Activated naive CD4-positive, alpha-beta T cell treated with anti-CD3 and anti-CD28 coated beads, Interleukin-2, amount 10 ng/mL, durations not matched to agents 7 days and 5 days (primary cell): Measurements from ENCODE around the gene FNBP1L.
"Not testable (repeated sequence)": the region's sequence is repeated elsewhere in the genome, so short reads cannot be mapped to it uniquely, and the experiment has no call there.

Experiments used
- CTCF ChIA-PET: fragments of 350-600 bp; sonication (Branson Sonifier 250); formaldehyde crosslinking; loops from one replicate; lab custom pipeline; 2021; ENCODE audit warnings: antibody characterized with exemption; lab: Charles Lee
- DNase-seq: peaks from one replicate; pipeline ENCODE4 v3.0.0-alpha.2; 2020
- H3K27ac Mint-ChIP-seq: one replicate; pipeline ENCODE4 v1.8.0; 2021; ENCODE audit warnings: mild to moderate bottlenecking, moderate library complexity, mixed read lengths
- H3K27me3 Mint-ChIP-seq: one replicate; pipeline ENCODE4 v1.8.0; 2021; ENCODE audit warnings: mild to moderate bottlenecking, mixed read lengths
- H3K36me3 Mint-ChIP-seq: one replicate; pipeline ENCODE4 v1.8.0; 2021; ENCODE audit warnings: mixed read lengths
- H3K4me1 Mint-ChIP-seq: one replicate; pipeline ENCODE4 v1.8.0; 2021; ENCODE audit warnings: mixed read lengths
- H3K4me3 Mint-ChIP-seq: one replicate; pipeline ENCODE4 v1.8.0; 2021; ENCODE audit warnings: mild to moderate bottlenecking, moderate library complexity, mixed read lengths
- H3K9me3 Mint-ChIP-seq: one replicate; pipeline ENCODE4 v1.8.0; 2021; ENCODE audit warnings: mixed read lengths

The FNBP1L gene

GRCh38 chr1:93450321-93450720, 2.4 kb downstream of the FNBP1L start:
- H3K36me3 Mint-ChIP-seq: peaks cover 2% of the 10 kb centered on the region
- DNase-seq: no peak

GRCh38 chr1:93453911-93454310, 6.0 kb downstream of the FNBP1L start:
- CTCF ChIA-PET: no interaction called here
- no peaks in the 10 kb centered on the region for H3K9me3 Mint-ChIP-seq
- H3K4me1 Mint-ChIP-seq: peaks cover 6% of the 10 kb centered on the region
- H3K4me3 Mint-ChIP-seq: no peak overlapping the region
- DNase-seq: no peak
- peaks cover 24% of the 10 kb centered on the region for H3K27me3 Mint-ChIP-seq
- no peak overlapping the region for H3K27ac Mint-ChIP-seq
- no peaks in the 10 kb centered on the region for H3K36me3 Mint-ChIP-seq

More at GRCh38 chr1:93450321-93450720, 2.4 kb downstream of the FNBP1L start:
- CTCF ChIA-PET: no interaction called here
- Mint-ChIP-seq H3K27ac (no peak overlapping the region), H3K9me3 (no peaks in the 10 kb centered on the region), H3K4me1 (peaks cover 17% of the 10 kb centered on the region), H3K27me3 (peaks cover 60% of the 10 kb centered on the region), H3K4me3 (no peak overlapping the region)

- H3K27me3 Mint-ChIP-seq: no peaks in the 10 kb centered on the region
- H3K9me3 Mint-ChIP-seq: no peaks in the 10 kb centered on the region
- no peak for DNase-seq
- H3K36me3 Mint-ChIP-seq: no peaks in the 10 kb centered on the region
- CTCF ChIA-PET: no interaction called here
- H3K4me1 Mint-ChIP-seq: no peaks in the 10 kb centered on the region
- H3K4me3 Mint-ChIP-seq: no peak overlapping the region
- H3K27ac Mint-ChIP-seq: no peak overlapping the region
Observed at GRCh38 chr1:93459126-93459525, 11.2 kb downstream of the FNBP1L start.

GRCh38 chr1:93461236-93461635, 13.3 kb downstream of the FNBP1L start:
- no peak overlapping the region for H3K27ac Mint-ChIP-seq
- CTCF ChIA-PET: no interaction called here

GRCh38 chr1:93463960-93464359, 16.0 kb downstream of the FNBP1L start:
- Mint-ChIP-seq H3K4me1 (no peaks in the 10 kb centered on the region), H3K9me3 (peaks cover 3% of the 10 kb centered on the region), H3K27me3 (no peaks in the 10 kb centered on the region), H3K27ac (no peak overlapping the region), H3K36me3 (no peaks in the 10 kb centered on the region), H3K4me3 (no peak overlapping the region)
- CTCF ChIA-PET: no interaction called here
- DNase-seq: no peak

More at GRCh38 chr1:93461236-93461635, 13.3 kb downstream of the FNBP1L start:
- Mint-ChIP-seq H3K27me3 (no peaks in the 10 kb centered on the region), H3K4me3 (no peak overlapping the region), H3K36me3 (no peaks in the 10 kb centered on the region), H3K4me1 (no peaks in the 10 kb centered on the region), H3K9me3 (peaks cover 3% of the 10 kb centered on the region)
- no peak for DNase-seq

GRCh38 chr1:93465371-93466082, 17.6 kb downstream of the FNBP1L start:
- H3K4me1 Mint-ChIP-seq: not testable (repeated sequence)

GRCh38 chr1:93467606-93468005, 19.7 kb downstream of the FNBP1L start:
- Mint-ChIP-seq H3K36me3 (no peaks in the 10 kb centered on the region), H3K9me3 (peaks cover 3% of the 10 kb centered on the region), H3K27ac (no peak overlapping the region), H3K4me3 (no peak overlapping the region), H3K27me3 (no peaks in the 10 kb centered on the region), H3K4me1 (no peaks in the 10 kb centered on the region)
- no peak for DNase-seq
- CTCF ChIA-PET: no interaction called here

More at GRCh38 chr1:93465371-93466082, 17.6 kb downstream of the FNBP1L start:
- H3K4me3 Mint-ChIP-seq, H3K9me3 Mint-ChIP-seq, DNase-seq, H3K27me3 Mint-ChIP-seq, H3K36me3 Mint-ChIP-seq, CTCF ChIA-PET, H3K27ac Mint-ChIP-seq: not testable (repeated sequence)

- CTCF ChIA-PET: no interaction called here
- no peaks in the 10 kb centered on the region for H3K4me1 Mint-ChIP-seq
Observed at GRCh38 chr1:93468662-93469061, 20.7 kb downstream of the FNBP1L start.

GRCh38 chr1:93469223-93469622, 21.3 kb downstream of the FNBP1L start:
- H3K4me1 Mint-ChIP-seq, H3K36me3 Mint-ChIP-seq, H3K27ac Mint-ChIP-seq, H3K9me3 Mint-ChIP-seq, H3K4me3 Mint-ChIP-seq, DNase-seq, CTCF ChIA-PET, H3K27me3 Mint-ChIP-seq: not testable (repeated sequence)

More at GRCh38 chr1:93468662-93469061, 20.7 kb downstream of the FNBP1L start:
- H3K4me3 Mint-ChIP-seq: no peak overlapping the region
- no peaks in the 10 kb centered on the region for H3K27me3 Mint-ChIP-seq
- no peak overlapping the region for H3K27ac Mint-ChIP-seq
- peaks cover 3% of the 10 kb centered on the region for H3K9me3 Mint-ChIP-seq
- no peak for DNase-seq
- no peaks in the 10 kb centered on the region for H3K36me3 Mint-ChIP-seq

- no peaks in the 10 kb centered on the region for H3K4me1 Mint-ChIP-seq
- no peaks in the 10 kb centered on the region for H3K36me3 Mint-ChIP-seq
- no peak overlapping the region for H3K4me3 Mint-ChIP-seq
- H3K27ac Mint-ChIP-seq: no peak overlapping the region
- H3K27me3 Mint-ChIP-seq: peaks cover 3% of the 10 kb centered on the region
- CTCF ChIA-PET: interaction anchor here (0.9 kb wide), 1 partner anchor 18 kb away, joined by 3 read pairs; no protein-coding TSS in a partner anchor
- no peak for DNase-seq
- H3K9me3 Mint-ChIP-seq: no peaks in the 10 kb centered on the region
Observed at GRCh38 chr1:93471284-93471683, 23.4 kb downstream of the FNBP1L start.

- Mint-ChIP-seq H3K4me1 (no peaks in the 10 kb centered on the region), H3K4me3 (no peak overlapping the region), H3K27me3 (peaks cover 3% of the 10 kb centered on the region), H3K9me3 (no peaks in the 10 kb centered on the region), H3K36me3 (no peaks in the 10 kb centered on the region), H3K27ac (no peak overlapping the region)
- CTCF ChIA-PET: no interaction called here
- DNase-seq: no peak
Observed at GRCh38 chr1:93471911-93472310, 24.0 kb downstream of the FNBP1L start.

GRCh38 chr1:93474321-93474720, 26.4 kb downstream of the FNBP1L start:
- Mint-ChIP-seq H3K9me3 (peaks cover 7% of the 10 kb centered on the region), H3K4me3 (no peak overlapping the region), H3K27ac (no peak overlapping the region), H3K4me1 (no peaks in the 10 kb centered on the region), H3K27me3 (peaks cover 7% of the 10 kb centered on the region), H3K36me3 (no peaks in the 10 kb centered on the region)
- CTCF ChIA-PET: no interaction called here
- DNase-seq: no peak

- CTCF ChIA-PET: no interaction called here
- Mint-ChIP-seq H3K4me1 (no peaks in the 10 kb centered on the region), H3K9me3 (peaks cover 7% of the 10 kb centered on the region), H3K27me3 (peaks cover 7% of the 10 kb centered on the region), H3K4me3 (no peak overlapping the region), H3K36me3 (no peaks in the 10 kb centered on the region), H3K27ac (no peak overlapping the region)
- DNase-seq: no peak
Observed at GRCh38 chr1:93475681-93476080, 27.8 kb downstream of the FNBP1L start.

- H3K4me1 Mint-ChIP-seq, H3K27me3 Mint-ChIP-seq, H3K36me3 Mint-ChIP-seq, DNase-seq, CTCF ChIA-PET, H3K9me3 Mint-ChIP-seq, H3K27ac Mint-ChIP-seq, H3K4me3 Mint-ChIP-seq: not testable (repeated sequence)
Observed at GRCh38 chr1:93479133-93479745, 31.3 kb downstream of the FNBP1L start.

GRCh38 chr1:93481899-93482298, 34.0 kb downstream of the FNBP1L start:
- H3K9me3 Mint-ChIP-seq, CTCF ChIA-PET, DNase-seq, H3K4me3 Mint-ChIP-seq, H3K27ac Mint-ChIP-seq, H3K36me3 Mint-ChIP-seq, H3K4me1 Mint-ChIP-seq: not testable (repeated sequence)
- H3K27me3 Mint-ChIP-seq: peaks cover 12% of the 10 kb centered on the region
